EL (cell line): ENCODE data around the gene CDK5R2.

Source experiments
- DNase-seq: peaks from one replicate; pipeline ENCODE4 v3.0.0-alpha.2; 2016

The CDK5R2 gene

DNA sequence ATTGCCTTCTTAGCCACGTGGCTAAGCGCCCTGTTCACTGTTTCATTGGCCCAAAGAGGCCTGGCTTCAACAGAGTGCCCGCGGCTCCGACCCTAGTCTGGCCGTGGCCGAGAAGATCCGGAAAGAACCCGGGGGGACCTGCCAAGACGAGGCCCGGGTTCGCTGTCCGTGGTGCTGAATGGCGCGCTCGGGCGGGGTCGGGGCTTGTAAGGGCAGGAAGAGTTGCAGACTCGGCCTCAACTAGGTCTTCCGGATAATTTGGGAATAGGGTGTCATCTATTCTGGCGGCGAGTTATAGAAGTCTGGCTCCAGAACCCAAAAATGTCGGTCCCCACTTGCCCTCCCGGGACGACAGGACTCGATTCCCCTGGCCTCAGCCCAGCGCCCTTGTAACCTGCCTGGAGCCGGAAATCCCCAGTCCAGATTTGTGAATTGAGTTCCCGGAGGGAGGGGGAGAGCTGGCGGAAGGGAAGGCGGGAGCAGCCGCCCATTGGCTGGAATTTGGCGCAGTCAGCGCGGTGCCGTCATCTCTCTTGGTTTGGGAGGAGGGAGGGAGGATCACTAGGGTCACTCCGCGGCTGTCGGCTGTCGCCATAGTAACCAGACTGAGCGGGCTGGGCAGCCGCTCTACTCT is 3.5 kb downstream of the CDK5R2 start:
- DNase-seq, result peak; percentile 75

DNA sequence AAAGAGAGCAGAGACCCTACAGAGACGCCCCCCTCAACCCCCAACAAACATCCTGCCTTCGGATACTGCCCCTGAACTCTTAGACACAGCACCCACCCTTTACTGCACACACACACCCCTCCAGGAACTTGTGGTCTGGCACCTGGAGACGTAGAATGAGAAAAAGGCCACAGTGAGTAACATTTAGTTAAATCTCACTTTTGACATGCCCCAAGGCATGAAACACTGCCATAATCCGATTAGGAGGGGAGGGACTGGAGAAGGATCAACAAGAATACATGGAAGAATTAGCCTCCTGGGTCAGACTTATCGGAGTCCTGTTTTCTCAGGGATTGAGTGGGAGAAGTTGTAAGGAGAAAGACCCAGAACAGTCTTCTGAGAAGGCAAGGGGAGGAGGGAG is 4.1 kb downstream of the CDK5R2 start:
- no peak for DNase-seq

DNA sequence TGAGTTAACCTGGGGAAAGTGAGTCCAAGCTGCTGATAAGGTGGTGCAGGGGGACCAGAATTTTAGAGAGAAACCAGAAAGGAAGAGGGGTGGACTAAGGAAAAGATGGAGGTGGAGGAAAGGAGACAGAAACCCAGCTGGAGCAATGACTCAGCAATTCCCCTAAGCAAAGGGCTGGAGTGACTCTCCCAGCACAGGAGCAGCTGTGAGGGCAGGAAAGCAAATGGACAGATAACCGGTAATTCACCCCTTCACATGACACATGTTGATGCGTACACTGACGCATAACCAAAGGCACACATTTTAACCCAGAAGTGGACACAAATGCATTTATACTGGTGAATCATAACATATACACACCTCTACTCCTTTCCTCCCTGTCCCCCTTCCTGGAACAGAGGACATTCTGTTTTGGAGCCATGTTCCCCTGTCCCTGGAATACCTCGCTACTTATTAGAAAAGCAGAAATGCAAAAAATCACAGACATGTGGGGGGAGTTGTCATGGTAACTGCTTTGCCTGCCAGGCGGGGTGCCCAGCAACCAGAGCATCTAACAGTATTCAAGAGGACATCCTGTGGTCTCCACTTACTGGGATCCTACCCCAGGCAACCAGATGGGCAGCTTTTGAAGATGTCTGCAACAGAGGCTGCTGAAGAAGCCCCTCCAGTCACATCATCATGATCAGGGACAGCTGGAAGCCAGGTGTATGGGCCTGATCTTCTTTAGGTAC is 4.7 kb downstream of the CDK5R2 start:
- DNase-seq, result peak; percentile 72

DNA sequence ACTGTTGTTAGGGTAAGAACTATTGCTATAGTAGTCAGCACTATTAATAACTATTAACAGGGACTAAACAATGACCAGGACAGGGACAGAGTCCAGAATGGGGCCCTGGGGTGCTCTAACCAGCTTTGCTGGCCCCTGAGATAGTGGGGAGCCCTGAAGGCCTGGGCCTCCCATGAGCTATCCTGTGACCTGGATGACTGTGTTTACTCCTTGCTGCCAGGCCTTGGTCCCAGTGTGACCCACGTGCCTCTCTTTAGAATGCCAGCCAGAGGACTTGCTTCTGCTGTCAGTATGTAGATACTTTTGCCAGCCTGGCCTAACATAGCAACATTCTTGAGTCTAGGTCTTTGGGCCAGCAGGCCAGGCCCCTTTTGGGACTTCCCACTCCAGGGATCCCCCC is 11.4 kb downstream of the CDK5R2 start:
- DNase-seq, result no peak

DNA sequence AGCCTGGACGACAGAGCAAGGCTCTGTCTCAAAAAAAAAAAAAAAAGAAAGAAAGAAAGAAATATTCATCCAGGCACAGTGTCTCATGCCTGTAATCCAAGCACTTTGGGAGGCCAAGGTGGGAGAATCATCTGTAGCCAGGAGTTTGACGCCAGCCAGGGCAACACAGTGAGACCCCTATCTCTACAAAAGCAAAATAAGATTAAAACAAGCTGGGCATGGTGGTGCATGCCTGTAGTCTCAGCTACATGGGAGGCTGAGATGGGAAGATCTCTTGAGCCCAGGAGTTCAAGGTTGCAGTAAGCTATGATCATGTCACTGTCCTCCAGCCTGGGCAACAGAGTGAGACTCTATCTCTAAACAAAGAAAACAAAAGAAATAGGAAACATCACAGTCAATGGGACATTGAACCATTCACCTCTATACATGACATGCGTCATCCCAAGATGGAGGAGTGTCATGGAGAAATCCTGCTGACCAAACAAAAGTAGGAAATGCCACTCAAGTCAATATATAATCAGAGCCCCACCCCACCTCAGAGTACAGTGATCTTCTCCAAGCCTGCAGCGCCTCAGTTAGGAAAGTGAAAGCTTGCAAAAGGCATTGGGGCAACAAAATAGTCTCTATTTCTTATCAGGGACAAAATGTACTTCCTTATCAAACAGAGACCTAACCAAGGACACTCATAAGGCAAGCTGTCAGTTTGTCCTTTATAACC is 15.8 kb downstream of the CDK5R2 start:
- DNase-seq, result no peak

DNA sequence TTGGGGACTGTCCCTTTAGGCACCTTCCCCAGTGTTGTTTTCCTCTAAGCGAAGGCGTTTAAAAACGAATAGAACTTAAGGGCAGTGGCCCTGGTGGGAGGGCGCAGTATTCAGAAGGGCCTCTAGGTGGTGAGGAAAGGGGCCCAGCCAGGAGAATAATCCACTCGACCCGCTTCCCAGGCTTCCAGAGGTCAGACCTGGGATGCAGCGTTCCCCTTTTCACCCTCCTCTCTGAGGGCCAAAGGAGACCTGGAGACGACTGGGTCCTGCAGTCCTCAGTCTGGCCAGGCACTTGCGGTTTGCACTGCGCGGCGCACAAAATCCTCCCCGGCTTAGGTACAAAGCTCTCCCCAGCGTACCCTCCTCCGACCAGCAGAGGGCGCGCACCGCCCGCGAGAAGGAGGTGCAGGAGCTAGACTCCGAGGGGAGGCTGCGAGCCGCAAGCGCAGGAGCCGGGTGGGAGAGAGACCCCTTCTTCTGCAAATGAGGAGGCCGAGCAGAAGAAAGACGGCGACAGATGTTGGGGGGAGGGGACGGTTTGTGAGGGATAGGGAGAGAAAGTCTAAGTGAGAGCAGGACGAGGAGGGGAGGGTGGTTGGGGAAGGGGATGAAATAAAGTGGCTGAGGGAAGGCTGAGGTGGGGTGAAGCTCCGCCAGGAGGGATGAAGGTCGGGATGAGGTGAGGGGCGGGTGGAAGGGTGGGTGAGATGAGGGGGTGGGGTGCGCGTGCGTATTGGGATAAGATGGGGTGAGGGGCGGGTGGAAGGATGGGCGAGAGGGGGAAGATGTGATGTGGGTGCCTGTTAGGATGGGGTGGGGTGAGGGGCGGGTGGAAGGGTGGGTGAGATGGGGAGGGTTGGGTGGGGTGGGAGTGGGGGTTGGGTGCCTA is 20.6 kb downstream of the CDK5R2 start:
- peak; percentile 75 for DNase-seq

DNA sequence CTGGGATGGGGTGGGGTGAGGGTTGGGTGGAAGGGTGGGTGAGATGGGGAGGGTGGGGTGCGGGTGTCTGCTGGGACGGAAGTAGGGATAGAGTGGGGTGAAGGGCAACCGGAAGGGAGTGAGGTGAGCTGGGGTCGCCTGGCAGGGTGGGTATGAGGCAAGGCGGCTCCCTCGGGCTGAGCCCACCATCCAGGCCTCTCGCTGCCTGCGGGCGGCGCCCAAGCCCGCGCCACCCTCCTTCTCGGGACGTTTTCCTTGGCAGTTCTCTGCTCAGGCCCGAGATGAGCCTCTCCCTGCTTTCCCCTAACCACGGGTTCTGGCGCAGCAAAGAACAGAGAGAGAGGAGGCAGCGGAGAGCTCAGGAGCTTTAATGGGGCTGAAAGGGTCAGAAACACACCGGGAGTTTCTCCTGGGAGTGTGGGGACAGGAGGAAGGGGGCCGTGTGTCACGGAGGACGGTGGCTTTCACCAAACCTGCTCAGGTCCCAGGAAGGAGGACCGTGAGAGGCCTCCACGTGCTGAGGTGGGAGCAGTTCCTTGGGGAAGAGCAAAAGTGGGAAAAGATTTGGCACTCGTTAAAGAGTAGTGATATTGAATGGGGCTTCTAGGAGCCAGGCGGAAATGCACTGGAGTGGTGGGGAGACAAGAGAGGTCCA is 21.4 kb downstream of the CDK5R2 start:
- no peak for DNase-seq

DNA sequence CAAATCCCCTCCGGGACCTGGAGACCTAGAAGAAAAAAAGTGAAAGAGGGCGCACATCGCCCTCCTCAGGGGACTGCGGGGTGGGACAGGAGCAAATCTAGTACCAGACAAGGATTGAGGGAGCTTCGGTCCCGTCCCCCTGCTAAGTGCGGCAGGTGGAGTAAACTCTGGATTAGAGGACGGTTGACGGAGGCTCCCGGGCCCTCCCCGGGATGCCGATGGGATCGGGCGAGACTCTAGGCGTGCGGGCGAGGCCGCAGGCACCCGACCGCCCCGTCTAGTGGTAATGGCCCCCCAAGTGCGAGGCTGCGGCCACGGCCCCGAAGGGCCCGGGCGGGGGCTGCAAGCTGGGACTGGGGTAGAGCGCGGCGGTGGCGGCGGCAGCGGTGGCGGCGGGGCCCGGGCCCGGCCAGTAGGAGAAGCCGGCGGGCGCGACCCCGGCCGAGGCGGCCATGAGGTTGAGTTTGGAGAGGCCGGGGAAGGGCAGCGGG is 22.0 kb downstream of the CDK5R2 start:
- DNase-seq, result no peak

DNA sequence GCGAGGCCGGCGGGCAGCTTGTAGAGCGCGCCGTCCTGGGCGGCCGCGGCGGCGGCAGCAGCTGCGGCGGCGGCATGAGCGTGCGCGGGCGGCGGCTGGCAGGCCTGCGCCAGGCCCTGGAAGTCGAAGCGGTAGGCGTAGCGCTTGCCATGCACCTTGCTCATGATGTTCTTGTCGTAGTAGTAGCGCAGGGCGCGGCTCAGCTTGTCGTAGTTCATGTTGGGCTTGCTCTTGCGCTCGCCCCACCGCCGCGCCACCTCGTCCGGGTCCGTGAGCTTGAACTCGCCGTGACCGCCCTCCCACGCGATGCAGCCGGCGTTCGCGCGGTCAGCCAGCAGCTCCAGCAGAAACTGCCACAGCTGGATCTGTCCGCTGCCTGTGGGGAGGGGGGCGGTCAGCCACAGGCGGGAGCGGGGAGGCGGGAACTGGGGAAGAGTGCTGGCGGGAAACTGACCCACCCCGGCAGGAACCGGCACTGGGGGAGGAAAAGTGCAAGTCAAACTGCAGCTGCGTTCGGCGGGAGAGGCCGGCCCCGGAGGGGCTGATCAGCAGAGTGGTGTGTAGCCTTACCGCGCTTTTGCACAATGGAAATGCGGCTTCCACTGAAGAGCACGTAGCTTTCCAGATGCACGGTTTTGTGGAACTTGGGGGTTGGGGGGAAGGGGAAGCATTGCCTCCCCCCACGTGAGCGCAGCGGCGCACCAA is 22.6 kb downstream of the CDK5R2 start:
- DNase-seq, result peak; percentile 30

DNA sequence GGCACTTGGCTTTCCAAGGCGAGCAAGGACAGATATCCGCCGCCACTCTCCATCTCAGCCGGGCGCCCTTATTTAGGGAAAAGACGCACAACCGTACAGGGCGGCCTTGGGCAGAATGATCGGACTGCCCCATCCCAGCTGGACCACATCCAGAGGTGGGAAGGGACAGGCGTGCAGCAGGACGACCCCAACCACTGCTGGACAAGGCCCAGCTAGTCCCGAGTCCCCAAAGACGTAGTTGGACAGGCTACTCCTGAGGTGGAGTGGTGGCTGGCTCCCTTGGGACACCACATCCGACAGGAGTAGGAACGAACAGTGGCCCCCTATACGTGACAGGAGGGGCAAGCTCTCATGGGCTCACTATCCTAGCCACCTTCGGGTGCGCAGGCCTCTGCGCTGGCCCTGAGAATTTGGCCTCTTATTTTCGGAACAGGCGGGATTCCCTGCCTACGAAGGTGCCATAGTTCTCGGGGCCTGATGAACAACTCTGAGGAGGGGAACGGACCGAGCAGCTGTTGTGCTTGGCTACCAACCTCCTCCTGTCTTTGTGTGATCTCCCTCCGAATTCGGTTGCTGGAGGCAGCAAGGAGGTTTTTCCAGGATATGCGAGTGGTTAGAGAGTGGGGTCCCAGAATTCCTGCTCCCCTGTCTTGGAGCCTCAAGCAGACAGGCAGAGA is 23.3 kb downstream of the CDK5R2 start:
- no peak for DNase-seq

DNA sequence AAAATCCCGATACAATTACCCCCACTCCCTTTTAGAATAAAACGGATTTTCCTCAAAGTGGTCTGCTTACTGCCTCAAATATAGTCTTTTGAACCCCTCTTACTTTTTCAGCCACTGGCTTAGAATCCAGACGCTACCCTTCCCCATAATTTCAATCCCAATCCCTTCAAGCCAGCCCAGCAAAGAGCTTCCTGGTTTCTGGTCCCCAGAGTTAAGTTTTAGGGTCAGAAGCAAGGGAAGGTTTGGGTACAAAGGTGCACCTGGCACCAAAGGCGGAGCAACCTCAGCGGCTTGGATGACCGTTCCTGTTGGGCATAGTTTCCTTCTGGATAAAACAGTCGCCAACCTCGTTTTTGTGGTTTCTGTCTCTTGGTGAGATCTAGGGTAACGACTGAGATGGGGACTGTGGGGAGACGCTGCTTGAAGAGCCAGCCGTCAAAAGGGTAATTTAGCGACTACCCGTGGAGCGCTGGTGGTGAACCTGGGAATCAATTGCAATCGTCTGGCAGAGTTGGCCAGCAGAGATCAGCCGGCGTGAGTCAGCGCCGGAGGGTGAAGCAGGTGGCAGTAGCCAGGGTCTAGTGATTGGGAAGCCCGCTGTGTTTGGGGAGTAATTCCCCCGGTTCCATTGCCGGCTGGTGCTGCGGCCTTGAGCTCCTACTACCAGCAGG is 23.9 kb downstream of the CDK5R2 start:
- no peak for DNase-seq

DNA sequence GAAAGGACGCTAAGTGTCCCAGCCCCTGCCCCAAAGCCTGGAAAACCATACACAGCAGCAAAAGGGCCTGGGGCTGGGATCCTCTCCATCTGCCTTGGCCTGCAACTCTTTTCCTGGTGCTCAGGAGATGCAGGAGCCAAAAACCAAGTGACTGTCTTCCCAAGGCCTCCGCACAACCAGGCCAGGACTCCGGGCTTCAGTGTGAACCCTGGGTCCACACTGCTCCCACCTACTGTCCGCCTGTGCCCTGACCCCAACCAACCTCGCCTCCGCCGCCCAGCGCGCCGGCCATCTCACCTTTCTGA is 24.4 kb downstream of the CDK5R2 start:
- no peak for DNase-seq

DNA sequence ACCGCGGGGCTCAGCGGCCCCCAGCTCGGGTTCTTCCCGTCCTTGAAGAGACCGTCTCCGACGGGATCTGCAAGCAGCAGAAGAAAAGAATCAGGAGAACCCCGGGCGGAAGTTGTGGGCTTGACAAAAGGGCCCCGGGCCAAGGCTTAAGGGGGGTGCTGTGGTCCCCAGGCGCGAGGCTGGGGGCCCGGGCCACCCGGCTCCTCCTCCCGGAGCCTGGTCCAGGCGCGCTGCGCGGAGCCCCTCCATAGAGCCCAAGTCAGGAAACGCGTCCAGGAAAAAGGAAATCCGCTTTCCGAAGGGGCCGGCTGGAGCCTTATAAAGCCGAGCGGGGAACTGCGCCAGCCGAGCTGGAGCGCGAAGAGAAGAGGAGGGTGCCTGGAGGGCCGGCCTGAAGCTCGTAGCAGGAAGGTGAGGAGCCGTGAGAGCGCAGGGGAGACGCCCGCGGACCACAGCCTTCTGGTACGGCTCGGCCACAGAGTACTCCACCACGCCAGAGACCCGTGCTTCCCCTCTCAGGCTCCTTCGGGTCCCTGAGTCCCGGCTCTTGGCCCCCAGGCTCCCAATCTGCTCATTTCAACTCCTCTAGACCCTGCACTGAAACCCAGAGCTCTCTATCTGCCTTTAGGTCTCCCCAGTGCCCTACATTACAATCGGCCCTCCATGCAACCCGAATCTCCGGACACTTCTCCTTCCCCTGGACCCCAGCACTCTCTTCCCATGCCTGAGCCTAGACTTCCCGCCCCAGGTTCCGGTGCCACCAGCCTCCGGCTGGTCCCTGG is 25.0 kb downstream of the CDK5R2 start:
- DNase-seq, result no peak

DNA sequence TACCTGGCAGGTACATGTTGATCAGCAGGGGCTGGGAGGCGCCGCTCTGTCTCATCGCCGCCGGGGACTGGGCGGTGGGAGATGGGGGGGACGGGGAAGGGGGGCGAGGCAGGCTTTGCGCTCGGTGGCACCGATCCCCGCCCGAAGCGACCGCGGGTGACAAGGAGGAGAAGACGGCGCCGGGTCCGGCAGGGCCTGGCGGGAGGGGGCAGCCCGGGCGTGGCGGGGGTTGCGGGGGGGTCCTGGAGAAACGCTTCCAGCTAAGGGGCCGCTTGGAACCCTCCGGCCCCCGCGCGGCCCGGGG is 25.5 kb downstream of the CDK5R2 start, which contains the start of gene FEV:
TSS of gene FEV (minus strand) at position 164 of the 304 bp plus-strand sequence. CDS start at position 55, 109 bp downstream.
- no peak for DNase-seq

DNA sequence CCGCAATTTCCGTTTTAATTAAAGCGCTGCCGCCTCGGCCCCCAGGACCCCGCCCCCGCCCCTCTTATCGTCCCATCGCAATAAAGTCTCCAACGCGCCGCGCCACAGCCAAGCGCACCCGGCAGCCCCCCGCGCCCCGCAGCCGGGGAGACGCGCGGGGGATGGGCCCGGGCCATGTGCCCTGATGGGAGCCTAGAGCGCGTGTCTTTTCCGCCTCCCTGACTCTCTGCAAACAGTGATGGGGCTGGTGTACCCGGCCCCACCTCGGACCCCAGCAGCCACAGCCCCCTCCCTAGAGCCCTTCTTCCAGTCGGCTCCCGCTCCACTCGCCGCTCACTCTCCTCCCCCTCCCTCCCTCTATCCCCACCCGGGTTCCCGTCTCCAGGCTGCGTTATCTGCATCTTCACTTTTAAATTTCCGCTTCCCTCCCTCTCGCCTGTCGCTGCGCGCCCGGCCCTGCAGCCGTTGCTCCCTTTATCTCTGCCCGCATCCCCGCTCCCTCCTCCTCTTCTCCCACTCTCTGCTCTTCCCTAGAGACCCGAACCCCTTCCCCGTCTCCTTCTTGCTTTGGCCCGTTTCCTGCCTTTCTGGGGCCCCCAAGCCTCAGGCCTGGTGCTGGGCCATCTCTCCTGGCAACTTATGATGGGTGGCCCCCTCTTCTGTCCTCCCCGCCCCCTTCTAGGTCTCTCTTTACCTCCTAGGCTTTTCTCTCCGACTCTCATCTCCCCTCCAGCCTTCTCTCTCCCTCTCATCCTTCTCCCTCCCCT is 26.0 kb downstream of the CDK5R2 start:
- DNase-seq, result no peak

DNA sequence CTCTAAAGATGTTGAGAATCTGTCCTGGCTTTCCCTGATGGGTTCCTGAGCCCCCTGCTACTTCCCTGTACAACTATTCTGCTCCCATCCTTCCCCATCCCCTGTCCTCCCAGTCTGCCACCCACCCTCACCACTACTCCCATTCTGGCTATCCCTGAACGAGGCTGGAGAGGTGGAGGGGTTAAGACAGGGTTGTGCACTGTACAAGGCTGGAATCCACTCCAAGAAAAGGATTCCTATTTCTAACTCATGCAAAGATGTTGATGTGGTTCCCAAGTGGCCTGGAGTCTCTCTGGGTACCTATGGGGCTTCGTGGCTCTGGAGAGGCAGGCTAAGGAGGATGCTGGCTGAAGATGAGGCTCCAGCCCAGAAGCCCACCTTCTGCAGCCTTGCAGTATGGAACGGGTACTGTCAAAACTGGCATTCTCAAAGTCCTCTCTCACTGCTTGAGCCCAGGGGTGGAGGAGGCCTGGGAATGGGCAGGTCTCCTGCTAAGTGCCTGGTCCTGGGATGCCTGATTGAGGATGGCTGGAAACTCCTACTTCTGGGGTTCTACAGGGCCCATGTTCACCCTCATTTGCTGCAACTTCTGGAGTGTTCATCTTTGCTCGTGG is 26.8 kb downstream of the CDK5R2 start:
- DNase-seq, result no peak

DNA sequence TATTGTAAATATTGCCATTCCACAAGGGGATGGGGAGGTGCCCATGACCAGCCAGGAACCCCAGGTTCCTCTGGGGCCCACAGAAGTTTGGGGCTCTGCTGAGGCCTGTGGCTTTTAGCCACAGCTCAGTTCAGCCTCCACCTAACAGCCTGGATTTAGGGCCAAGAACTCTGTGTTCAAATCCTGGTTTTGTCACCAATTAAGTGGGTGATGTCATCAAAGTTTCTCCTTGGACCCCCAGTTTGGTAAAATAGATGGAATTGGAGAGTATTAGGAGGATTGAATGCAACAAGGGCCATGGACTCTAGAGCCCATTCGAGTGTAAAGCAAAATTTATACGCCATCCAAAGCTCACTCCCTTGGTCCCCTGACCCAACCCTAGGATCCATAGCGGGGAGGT is 28.7 kb downstream of the CDK5R2 start:
- DNase-seq, result no peak

DNA sequence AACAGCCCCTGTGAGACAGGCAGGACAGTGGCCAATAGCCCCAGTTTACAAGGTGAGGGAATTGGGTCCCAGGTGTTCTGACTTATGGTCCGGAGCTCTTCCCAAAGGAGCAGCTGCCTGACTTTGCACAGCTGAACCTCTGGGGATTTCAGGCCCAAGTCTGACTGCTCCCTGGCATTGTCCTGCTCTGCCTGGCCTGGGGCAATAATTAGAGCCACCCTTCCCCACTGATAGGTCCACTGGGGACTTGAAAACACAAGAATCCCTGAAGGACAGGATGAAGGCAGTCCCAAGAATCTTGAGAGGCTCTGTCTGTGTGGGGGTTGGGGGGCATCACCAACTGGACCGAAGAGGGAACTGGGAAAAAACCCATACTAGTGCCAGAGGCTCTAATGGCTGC is 29.2 kb downstream of the CDK5R2 start:
- no peak for DNase-seq

DNA sequence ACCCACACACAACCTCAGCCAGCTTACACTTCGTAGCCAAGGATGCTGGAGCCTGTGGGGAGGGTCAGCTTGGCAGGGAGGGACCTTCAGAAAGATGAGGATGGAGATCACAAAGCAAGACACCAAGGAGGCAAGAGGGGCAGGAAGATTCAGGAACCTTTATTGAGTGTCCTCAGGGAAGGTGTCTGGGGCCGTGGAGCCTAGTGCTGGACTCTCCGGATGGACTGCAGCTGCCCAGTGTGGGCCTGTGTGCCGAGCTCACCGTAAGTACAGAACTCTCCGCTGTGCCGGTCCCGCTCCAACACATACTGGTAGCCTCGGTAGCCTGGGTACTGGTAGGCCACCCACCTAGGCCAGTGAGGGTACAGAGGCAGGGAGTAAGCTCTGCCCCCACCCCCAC is 30.6 kb downstream of the CDK5R2 start:
- no peak for DNase-seq
